NCI-H2171 treated with DMSO at 0.1 percent for 48 hours (cell line): ENCODE data around the gene SLC25A10.
"Not testable (repeated sequence)": the region's sequence is repeated elsewhere in the genome, so short reads cannot be mapped to it uniquely, and the experiment has no call there.

ENCODE experiments used
- DNase-seq: peaks from one replicate; lab custom pipeline; 2025; lab: John Stamatoyannopoulos, UW

SLC25A10 gene

GRCh38 chr17:81722184-81723120 is 10.4 kb downstream of the SLC25A10 start:
- no peak for DNase-seq

DNA sequence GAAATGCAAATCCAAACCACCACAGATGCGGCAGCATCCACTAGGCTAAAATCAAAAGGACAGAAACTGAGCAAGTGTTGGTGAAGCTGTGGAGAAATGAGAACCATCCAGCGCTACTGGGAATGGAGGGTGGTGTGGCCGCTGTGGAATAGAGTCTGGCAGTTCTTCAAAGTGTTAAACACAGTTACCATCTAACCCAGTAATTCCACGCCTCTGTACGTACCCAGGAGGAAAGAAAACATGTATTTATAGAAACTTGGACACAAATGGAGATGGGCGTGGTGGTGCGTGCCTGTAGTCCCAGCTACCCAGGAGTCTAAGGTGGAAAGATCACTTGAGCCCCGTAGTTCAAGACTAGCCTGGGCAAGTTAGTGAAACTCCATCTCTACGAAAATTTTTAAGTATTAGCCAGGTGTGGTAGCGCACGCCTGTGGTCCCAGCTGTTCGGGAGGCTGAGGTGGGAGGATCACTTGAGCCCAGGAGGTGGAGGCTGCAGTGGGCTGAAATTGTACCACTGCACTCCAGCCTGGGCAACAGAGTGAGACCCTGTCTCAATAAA is 11.6 kb downstream of the SLC25A10 start:
- peak; percentile 7 for DNase-seq

DNA sequence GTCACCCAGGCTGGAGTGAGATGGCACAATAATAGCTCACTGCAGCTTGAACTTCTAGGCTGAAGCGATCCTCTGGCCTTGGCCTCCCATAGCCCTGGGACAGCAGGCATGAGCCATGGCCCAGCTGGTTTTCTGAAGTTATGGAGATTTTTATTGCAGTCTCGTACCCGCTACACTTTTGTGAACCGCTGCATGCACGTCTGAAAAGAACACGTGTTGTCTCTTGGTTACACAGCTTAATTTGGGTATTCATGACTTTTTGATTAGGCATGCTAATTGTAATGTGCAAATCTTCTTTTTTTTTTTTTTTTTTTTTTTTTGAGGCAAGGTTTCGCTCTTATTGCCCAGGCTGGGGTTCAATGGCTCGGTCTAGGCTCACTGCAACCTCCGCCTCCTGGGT is 13.4 kb downstream of the SLC25A10 start:
- no peak for DNase-seq

GRCh38 chr17:81726004-81726403 is 13.9 kb downstream of the SLC25A10 start:
- DNase-seq: peak; percentile 46

GRCh38 chr17:81727324-81728031 is 15.4 kb downstream of the SLC25A10 start:
- DNase-seq: no peak

DNA sequence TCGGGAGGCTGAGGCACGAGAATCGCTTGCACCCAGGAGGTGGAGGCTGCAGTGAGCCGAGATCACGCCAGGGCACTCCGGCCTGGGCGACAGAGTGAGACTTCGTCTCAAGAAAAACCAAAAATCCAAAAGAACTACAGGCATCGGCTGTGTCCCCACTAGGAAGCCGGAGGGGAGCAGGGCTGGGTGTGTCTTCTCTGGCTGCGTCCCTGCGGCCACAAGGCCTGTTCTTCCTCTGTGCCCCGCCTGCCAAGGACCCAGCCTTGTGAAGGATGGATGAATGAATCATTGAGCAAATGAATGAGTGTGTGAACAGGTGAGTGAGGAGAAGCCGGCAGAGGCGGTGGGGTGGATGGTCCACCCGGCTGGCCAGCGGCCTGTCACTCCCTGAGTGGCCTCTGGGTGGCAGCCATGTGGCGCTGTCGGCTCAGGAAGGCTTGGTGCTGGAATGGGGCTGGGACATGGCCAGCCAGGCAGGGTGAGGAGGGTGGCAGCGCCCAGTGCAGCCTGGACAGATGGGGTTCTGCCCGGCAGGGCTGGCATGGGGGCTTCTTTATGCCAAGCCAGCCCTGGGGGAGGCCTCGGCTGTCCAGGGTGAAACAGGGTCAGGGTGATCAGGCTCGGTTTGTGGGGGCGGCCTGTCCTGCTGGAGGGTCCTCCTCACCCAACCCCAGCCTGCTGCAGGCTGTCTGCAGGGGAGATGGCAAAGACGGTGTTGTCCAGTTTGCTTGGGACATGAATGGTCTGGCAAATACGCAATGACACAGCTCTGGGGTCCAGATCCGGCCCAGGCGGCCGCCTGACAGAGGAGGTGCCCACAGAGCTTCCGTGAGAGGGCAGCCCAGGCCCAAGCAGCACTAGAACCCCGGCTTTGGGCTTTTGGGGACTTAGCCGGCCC is 21.7 kb downstream of the SLC25A10 start:
- DNase-seq: peak; percentile 38

DNA sequence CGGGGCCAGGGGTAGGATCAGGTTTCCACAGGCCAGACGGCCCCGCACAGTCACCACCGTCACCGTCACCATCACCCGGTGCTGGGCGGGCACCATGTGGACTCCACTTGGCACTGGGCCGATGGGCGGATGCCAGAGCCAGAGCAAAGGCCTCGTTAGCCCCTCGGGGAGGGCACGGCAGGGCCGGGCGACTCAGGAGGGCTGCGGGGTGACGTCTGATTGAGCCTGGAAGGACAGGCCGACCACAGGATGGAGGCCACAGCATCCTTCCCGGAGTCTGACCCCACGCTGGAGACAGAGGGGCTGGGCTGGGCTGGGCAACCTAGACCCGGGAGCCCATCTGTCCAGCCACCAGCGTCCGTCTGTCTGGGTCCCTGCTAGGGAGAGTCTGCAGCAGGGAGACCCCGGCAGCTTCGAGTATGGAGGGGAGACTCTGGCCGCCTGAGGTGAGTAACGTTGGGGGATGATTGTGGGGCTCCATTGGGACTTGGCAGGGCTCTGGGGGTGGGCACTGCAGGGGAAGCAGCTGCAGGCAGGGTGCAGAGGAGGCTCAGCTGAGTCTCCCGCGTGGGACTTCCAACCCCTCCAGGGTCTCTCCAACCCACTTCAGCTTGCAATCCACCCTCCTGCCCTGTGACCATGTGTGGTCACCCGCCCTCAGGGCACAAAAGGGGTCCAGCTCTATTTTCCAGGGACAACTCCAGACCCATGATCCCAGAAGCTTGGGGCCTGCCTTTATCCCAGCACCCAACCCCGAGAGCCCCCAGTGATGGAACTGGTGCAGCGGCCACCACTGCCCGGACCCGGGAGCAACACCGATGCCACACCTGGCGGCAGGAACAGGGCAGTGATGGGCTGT is 22.6 kb downstream of the SLC25A10 start:
- DNase-seq: no peak

DNA sequence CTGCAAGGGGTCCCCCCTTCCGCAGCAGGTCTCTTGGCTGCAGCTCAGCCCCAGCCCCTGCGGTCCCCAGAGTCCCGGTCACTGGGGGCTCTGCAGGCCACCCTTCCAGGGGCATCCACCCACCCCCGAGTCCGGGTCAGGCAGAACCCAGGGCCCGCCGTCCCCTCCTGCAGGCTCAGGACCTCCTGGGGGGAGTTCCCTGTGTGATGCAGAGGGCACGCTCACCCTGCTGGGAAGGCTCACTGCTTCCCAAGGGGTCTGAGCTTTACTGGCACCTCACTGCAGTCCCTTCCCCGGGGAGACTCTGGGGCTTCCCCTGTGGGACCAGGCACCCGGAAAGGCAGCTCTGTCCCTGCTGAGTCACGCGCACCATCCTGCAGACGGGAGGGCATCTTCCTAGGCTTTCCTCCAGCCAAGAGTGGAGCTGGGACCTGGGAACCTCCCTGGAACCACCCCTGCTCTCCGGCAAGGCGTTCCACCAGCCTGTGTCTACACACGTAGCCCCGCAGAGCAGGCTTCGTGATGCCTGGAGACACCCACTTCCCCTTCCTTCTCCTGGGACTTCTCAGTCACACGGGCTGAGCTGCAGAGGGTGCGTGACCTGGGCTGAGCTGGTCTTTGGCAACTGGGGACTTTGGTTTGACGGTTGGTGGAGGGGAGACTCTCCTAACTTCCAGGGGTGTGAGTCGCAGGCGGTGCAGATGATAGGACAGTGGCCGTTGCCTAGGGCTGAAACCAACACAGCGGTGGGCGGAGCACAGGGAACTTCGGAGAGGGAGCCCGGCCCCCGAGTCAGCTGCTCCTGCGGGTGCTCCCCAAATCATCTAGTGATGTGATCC is 23.4 kb downstream of the SLC25A10 start:
- DNase-seq: no peak

GRCh38 chr17:81737947-81738800 is 26.1 kb downstream of the SLC25A10 start:
- no peak for DNase-seq

GRCh38 chr17:81738801-81739393 is 26.8 kb downstream of the SLC25A10 start:
- DNase-seq: no peak

GRCh38 chr17:81739593-81739992 is 27.5 kb downstream of the SLC25A10 start:
- DNase-seq: not testable (repeated sequence)

GRCh38 chr17:81740395-81740961 is 28.4 kb downstream of the SLC25A10 start:
- no peak for DNase-seq

DNA sequence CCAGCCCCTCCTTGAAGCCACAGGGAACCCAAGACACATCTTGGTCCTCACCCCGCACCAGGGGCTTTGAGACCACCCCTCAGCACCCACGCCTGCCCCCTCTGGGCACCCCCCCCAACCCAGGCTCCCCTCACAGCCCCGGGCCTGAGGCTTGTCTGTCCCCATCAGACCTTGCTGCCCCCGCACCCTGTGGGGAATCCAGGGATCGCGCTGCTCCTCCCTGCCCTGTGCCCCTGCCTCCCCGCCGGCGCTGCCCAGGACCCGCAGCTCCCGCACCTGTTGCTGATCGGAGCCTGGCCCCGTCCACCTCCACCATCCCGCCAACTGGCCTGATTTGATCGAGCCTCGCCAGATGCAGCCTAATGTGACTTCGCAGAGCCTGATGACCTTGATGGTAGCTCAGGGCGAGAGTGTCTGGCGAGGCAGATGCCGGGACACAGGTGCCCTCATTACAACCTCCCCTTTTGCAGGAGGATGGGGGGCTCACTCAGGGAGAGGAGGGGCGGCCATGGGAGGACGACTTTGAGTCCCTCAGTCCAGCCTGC is 29.0 kb downstream of the SLC25A10 start:
- no peak for DNase-seq

DNA sequence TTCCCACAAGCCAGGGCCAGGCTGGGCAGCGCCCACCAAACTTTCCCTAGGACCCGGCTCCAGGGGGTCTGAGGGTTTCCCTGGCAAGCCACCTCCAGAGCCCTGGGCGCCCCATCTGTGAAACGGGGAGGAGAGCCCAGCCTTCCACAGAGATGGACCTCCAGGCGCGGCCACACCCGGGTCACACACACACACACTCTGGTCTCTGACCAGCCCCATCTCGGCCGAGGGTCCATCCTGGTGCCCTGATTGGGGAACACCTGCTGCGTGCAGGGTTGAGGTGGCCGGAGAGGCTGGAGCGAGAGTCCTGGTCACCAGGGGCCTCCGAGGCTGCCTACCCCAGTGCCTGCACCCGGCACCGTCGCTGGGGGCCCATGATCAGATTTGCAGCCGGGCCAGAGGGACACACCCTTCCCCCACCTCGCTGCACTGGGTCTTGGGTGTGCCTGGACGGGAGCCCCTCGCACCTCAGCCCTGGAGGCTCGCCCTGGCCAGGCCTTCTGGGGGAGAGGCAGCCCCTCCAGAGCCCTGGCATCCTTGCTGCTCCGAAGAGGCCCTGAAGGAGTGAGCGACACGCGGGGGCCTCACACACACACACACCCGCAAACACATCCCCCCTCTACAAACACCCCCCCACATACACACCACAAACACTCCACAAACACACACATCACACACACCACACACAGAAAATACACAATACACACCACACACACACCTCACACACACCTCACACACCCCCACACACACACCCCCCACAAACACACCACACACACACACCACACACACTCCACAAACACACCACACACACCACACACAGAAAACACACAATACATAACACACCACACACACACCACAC is 29.7 kb downstream of the SLC25A10 start:
- no peak for DNase-seq
